Measurements from ENCODE around the gene APIP.

Gene APIP

GRCh38 chr11:34916015-34916842, at the start of gene APIP, which contains the start of gene PDHX:
Gene APIP, minus strand, starts transcription at chr11:34916379. Its CDS starts 95 bp downstream, at chr11:34916284.
Gene PDHX, plus strand, starts transcription at chr11:34916618. Its CDS starts 38 bp downstream, at chr11:34916656.
- DNase-seq (ENCODE audit: low spot score): peak; percentile 98

GRCh38 chr11:34964610-34965331, 48.6 kb upstream of the APIP start:
- DNase-seq (ENCODE audit: low spot score): no peak

- DNase-seq (ENCODE audit: low spot score): no peak
Measured at GRCh38 chr11:34963351-34963750, 47.2 kb upstream of the APIP start.

- no peak for DNase-seq (ENCODE audit: low spot score)
Measured at GRCh38 chr11:34962034-34962433, 45.9 kb upstream of the APIP start.

- DNase-seq (ENCODE audit: low spot score): no peak
Measured at GRCh38 chr11:34960277-34960676, 44.1 kb upstream of the APIP start.

GRCh38 chr11:34959770-34960169, 43.6 kb upstream of the APIP start:
- no peak for DNase-seq (ENCODE audit: low spot score)

GRCh38 chr11:34957606-34958005, 41.4 kb upstream of the APIP start:
- no peak for DNase-seq (ENCODE audit: low spot score)

- no peak for DNase-seq (ENCODE audit: low spot score)
Measured at GRCh38 chr11:34957206-34957605, 41.0 kb upstream of the APIP start.

- DNase-seq (ENCODE audit: low spot score): no peak
Measured at GRCh38 chr11:34953955-34954354, 37.8 kb upstream of the APIP start.

- DNase-seq (ENCODE audit: low spot score): no peak
Measured at GRCh38 chr11:34948696-34949095, 32.5 kb upstream of the APIP start.

- DNase-seq (ENCODE audit: low spot score): no peak
Measured at GRCh38 chr11:34944692-34945091, 28.5 kb upstream of the APIP start.

- DNase-seq (ENCODE audit: low spot score): no peak
Measured at GRCh38 chr11:34941688-34942087, 25.5 kb upstream of the APIP start.

GRCh38 chr11:34940026-34940677, 24.0 kb upstream of the APIP start:
- DNase-seq (ENCODE audit: low spot score): no peak

GRCh38 chr11:34938611-34939010, 22.4 kb upstream of the APIP start:
- no peak for DNase-seq (ENCODE audit: low spot score)

- no peak for DNase-seq (ENCODE audit: low spot score)
Measured at GRCh38 chr11:34936945-34937629, 20.9 kb upstream of the APIP start.

- no peak for DNase-seq (ENCODE audit: low spot score)
Measured at GRCh38 chr11:34929794-34930763, 13.9 kb upstream of the APIP start.

GRCh38 chr11:34928960-34929680, 12.9 kb upstream of the APIP start:
- DNase-seq (ENCODE audit: low spot score): no peak

- DNase-seq (ENCODE audit: low spot score): no peak
Measured at GRCh38 chr11:34928268-34928959, 12.2 kb upstream of the APIP start.

GRCh38 chr11:34926831-34927132, 10.6 kb upstream of the APIP start:
- DNase-seq (ENCODE audit: low spot score): no peak

All from ecto neural progenitor cell (in vitro differentiated cells).